ENCODE data around the gene CLIP2. TPM values are rescaled to one million over a fixed set of nuclear protein-coding genes. Genes with fewer than 3 reads are reported as not detected.
"Not testable (repeated sequence)": the region's sequence is repeated elsewhere in the genome, so short reads cannot be mapped to it uniquely, and the experiment has no call there.

Gene CLIP2
- total RNA-seq, 4 donors from 2014 or later: 84.5 to 157 (median 111) TPM

- WGBS, 2 donors (ENCODE audit: low coverage in 1 of 2): 73 to 100% methylated on average over 1 to 12 of the region's 12 CpGs
- Histone ChIP-seq H3K4me3 (no peak overlapping the region), H3K9me3 (no peaks in the 10 kb centered on the region), H3K36me3 (no peaks in the 10 kb centered on the region), H3K27ac (no peak overlapping the region), H3K4me1 (no peaks in the 10 kb centered on the region), H3K27me3 (no peaks in the 10 kb centered on the region)
- in situ Hi-C loops (cut with MboI; ENCODE audit: low pct_ligation_motif_present in 1 of 4, low pct_unique_long_range_greater_than_20kb in 1 of 4, low sequenced_read_pairs in 3 of 4): loop anchor here in 1 of 4 donors (25.0 kb wide), 2 partner anchors 131 to 256 kb away; no protein-coding TSS in a partner anchor
- no peak for DNase-seq
- TF ChIP-seq POLR2AphosphoS5 (IDR thresholded peaks at IDR 0.05) (no peak), POLR2A (IDR thresholded peaks at IDR 0.05) (no peak), EP300 (IDR thresholded peaks at IDR 0.05; ENCODE audit: low read depth) (no peak)
- TF ChIP-seq, protein P1, sequence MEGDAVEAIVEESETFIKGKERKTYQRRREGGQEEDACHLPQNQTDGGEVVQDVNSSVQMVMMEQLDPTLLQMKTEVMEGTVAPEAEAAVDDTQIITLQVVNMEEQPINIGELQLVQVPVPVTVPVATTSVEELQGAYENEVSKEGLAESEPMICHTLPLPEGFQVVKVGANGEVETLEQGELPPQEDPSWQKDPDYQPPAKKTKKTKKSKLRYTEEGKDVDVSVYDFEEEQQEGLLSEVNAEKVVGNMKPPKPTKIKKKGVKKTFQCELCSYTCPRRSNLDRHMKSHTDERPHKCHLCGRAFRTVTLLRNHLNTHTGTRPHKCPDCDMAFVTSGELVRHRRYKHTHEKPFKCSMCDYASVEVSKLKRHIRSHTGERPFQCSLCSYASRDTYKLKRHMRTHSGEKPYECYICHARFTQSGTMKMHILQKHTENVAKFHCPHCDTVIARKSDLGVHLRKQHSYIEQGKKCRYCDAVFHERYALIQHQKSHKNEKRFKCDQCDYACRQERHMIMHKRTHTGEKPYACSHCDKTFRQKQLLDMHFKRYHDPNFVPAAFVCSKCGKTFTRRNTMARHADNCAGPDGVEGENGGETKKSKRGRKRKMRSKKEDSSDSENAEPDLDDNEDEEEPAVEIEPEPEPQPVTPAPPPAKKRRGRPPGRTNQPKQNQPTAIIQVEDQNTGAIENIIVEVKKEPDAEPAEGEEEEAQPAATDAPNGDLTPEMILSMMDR (IDR thresholded peaks at IDR 0.05): no peak
- intact Hi-C loops (cut with DNase I; ENCODE audit: low total_unique reads): no loop called here
Measured at GRCh38 chr7:74430961-74431466, 141.8 kb downstream of the CLIP2 start.

- H3K4me3 ChIP-seq; DNase-seq; H3K27ac ChIP-seq; H3K4me1 ChIP-seq; H3K36me3 ChIP-seq; H3K27me3 ChIP-seq; H3K9me3 ChIP-seq; intact Hi-C loops (cut with DNase I; ENCODE audit: low total_unique reads): not testable (repeated sequence)
- in situ Hi-C loops (cut with MboI; ENCODE audit: low pct_ligation_motif_present in 1 of 4, low pct_unique_long_range_greater_than_20kb in 1 of 4, low sequenced_read_pairs in 3 of 4): loop anchor here in 1 of 4 donors (25.0 kb wide), 2 partner anchors 125 to 250 kb away; no protein-coding TSS in a partner anchor
- WGBS, 2 donors (ENCODE audit: low coverage in 1 of 2): 63% methylated on average over 1 of the region's 1 CpG; no CpG with 5 or more reads in 1 of the 2 donors
Measured at GRCh38 chr7:74437291-74437571, 148.0 kb downstream of the CLIP2 start.

- H3K4me3 ChIP-seq: no peak overlapping the region
- peaks cover 7% of the 10 kb centered on the region in 2 donors for H3K9me3 ChIP-seq
- no peak for TF ChIP-seq POLR2A (IDR thresholded peaks at IDR 0.05)
- no peaks in the 10 kb centered on the region for H3K27me3 ChIP-seq
- intact Hi-C loops (cut with DNase I; ENCODE audit: low total_unique reads): no loop called here
- H3K36me3 ChIP-seq: no peaks in the 10 kb centered on the region
- H3K4me1 ChIP-seq: no peaks in the 10 kb centered on the region
- 94 to 95% methylated on average over 2 of the region's 2 CpGs for WGBS, 2 donors (ENCODE audit: low coverage in 1 of 2)
- in situ Hi-C loops (cut with MboI; ENCODE audit: low pct_ligation_motif_present in 1 of 4, low pct_unique_long_range_greater_than_20kb in 1 of 4, low sequenced_read_pairs in 3 of 4): loop anchor here in 1 of 4 donors (25.0 kb wide), 2 partner anchors 124 to 249 kb away; no protein-coding TSS in a partner anchor
- no peak for DNase-seq
- no peak overlapping the region for H3K27ac ChIP-seq
Measured at GRCh38 chr7:74438327-74438726, 149.1 kb downstream of the CLIP2 start.

- Histone ChIP-seq H3K27me3 (no peaks in the 10 kb centered on the region), H3K4me3 (no peak overlapping the region), H3K4me1 (no peaks in the 10 kb centered on the region), H3K9me3 (peaks cover 7% of the 10 kb centered on the region in 2 donors), H3K27ac (no peak overlapping the region), H3K36me3 (no peaks in the 10 kb centered on the region)
- WGBS, 2 donors (ENCODE audit: low coverage in 1 of 2): 74 to 80% methylated on average over 1 to 4 of the region's 4 CpGs
- no peak for DNase-seq
- intact Hi-C loops (cut with DNase I; ENCODE audit: low total_unique reads): no loop called here
- in situ Hi-C loops (cut with MboI; ENCODE audit: low pct_ligation_motif_present in 1 of 4, low pct_unique_long_range_greater_than_20kb in 1 of 4, low sequenced_read_pairs in 3 of 4): loop anchor here in 1 of 4 donors (25.0 kb wide), 2 partner anchors 123 to 248 kb away; no protein-coding TSS in a partner anchor
- TF ChIP-seq POLR2AphosphoS5 (IDR thresholded peaks at IDR 0.05) (no peak), EP300 (IDR thresholded peaks at IDR 0.05; ENCODE audit: low read depth) (no peak), POLR2A (IDR thresholded peaks at IDR 0.05) (no peak)
- TF ChIP-seq, protein P1 (IDR thresholded peaks at IDR 0.05): no peak
Measured at GRCh38 chr7:74439541-74439940, 150.3 kb downstream of the CLIP2 start.

GRCh38 chr7:74440143-74440542 lies 150.9 kb downstream of the CLIP2 start:
- H3K27ac ChIP-seq, H3K4me1 ChIP-seq, DNase-seq, H3K27me3 ChIP-seq, H3K4me3 ChIP-seq, H3K36me3 ChIP-seq, H3K9me3 ChIP-seq: not testable (repeated sequence)
- intact Hi-C loops (cut with DNase I; ENCODE audit: low total_unique reads): loop anchor here (10.0 kb wide), 1 partner anchor 65 kb away; no protein-coding TSS in a partner anchor
- 83 to 97% methylated on average over 3 of the region's 3 CpGs for WGBS, 2 donors (ENCODE audit: low coverage in 1 of 2)
- in situ Hi-C loops (cut with MboI; ENCODE audit: low pct_ligation_motif_present in 1 of 4, low pct_unique_long_range_greater_than_20kb in 1 of 4, low sequenced_read_pairs in 3 of 4): loop anchor here in 3 of 4 donors (10.0 to 25.0 kb wide), 4 partner anchors 65 to 247 kb away; no protein-coding TSS in a partner anchor

Data from transverse colon (tissue), 4 donors.